ENCODE data around the gene AGTRAP. TPM values are rescaled to one million over a fixed set of nuclear protein-coding genes. Genes with fewer than 3 reads are reported as not detected.

Gene AGTRAP
- total and polyA plus RNA-seq, 9 of the 15 experiments (the other 6 are each of a cell fraction or from before 2014, with no cell fraction given) = 26.8 to 105 (median 57.5) TPM

- TF ChIP-seq PRDM10 (IDR thresholded peaks at IDR 0.05; ENCODE audit: partially characterized antibody) (no peak), BHLHE40 (IDR thresholded peaks at IDR 0.05; ENCODE audit: low read length) (peak; percentile 53)
These were observed 16.5 kb upstream of the AGTRAP start (continued) for GRCh38 chr1:11719313-11720032.

DNA sequence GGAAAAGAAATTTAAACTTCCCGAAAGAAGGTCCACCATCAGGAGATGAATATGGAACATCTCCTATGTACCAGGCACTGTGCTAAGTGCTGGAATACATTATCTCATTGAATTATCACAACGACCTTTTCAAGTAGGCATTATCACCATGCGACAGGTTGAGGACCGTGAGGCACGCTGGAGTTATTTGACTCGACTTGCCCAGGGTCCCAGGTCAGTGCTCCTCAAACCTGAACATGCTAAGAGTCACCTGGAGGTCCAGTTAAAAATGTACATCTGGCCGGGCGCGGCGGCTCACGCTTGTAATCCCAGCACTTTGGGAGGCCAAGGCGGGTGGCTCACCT lies 15.9 kb upstream of the AGTRAP start:
- DNase-seq (ENCODE audit: extremely low read depth in 1 of 4, low spot score in 3 of 4) (no peak), FAIRE-seq (no peak), ATAC-seq (no peak)
- 29% methylated on average over 12 of the region's 12 CpGs for WGBS (ENCODE audit: insufficient coverage, low coverage, missing lambda C conversion rate)
- H3K36me3 ChIP-seq (ENCODE audit: control insufficient read depth, insufficient read depth, low read length) = no peaks in the 10 kb centered on the region
- H3K27ac ChIP-seq (ENCODE audit: extremely low read depth, low read depth, low read length) = no peak overlapping the region
- CTCF ChIA-PET (ENCODE audit: low intra/inter-chr PET ratio) = interaction anchor here (0.6 to 3.7 kb wide), 8 partner anchors 29 to 222 kb away, joined by 3 to 52 read pairs (median 4); partner anchors contain the start of gene FBXO6
- H2AFZ ChIP-seq (ENCODE audit: low read depth, low read length) = peak overlapping the region; percentile 86
- no peaks in the 10 kb centered on the region for H3K79me2 ChIP-seq (ENCODE audit: control insufficient read depth, insufficient read depth, low read length)
- TF ChIP-seq, protein P1, sequence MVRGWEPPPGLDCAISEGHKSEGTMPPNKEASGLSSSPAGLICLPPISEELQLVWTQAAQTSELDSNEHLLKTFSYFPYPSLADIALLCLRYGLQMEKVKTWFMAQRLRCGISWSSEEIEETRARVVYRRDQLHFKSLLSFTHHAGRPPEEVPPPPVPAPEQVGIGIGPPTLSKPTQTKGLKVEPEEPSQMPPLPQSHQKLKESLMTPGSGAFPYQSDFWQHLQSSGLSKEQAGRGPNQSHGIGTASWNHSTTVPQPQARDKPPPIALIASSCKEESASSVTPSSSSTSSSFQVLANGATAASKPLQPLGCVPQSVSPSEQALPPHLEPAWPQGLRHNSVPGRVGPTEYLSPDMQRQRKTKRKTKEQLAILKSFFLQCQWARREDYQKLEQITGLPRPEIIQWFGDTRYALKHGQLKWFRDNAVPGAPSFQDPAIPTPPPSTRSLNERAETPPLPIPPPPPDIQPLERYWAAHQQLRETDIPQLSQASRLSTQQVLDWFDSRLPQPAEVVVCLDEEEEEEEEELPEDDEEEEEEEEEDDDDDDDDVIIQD (CRISPR knock-in tag; IDR thresholded peaks at IDR 0.05) = peak; percentile 21; the same call in 1 of the 2 replicates
- TF ChIP-seq, protein P2, sequence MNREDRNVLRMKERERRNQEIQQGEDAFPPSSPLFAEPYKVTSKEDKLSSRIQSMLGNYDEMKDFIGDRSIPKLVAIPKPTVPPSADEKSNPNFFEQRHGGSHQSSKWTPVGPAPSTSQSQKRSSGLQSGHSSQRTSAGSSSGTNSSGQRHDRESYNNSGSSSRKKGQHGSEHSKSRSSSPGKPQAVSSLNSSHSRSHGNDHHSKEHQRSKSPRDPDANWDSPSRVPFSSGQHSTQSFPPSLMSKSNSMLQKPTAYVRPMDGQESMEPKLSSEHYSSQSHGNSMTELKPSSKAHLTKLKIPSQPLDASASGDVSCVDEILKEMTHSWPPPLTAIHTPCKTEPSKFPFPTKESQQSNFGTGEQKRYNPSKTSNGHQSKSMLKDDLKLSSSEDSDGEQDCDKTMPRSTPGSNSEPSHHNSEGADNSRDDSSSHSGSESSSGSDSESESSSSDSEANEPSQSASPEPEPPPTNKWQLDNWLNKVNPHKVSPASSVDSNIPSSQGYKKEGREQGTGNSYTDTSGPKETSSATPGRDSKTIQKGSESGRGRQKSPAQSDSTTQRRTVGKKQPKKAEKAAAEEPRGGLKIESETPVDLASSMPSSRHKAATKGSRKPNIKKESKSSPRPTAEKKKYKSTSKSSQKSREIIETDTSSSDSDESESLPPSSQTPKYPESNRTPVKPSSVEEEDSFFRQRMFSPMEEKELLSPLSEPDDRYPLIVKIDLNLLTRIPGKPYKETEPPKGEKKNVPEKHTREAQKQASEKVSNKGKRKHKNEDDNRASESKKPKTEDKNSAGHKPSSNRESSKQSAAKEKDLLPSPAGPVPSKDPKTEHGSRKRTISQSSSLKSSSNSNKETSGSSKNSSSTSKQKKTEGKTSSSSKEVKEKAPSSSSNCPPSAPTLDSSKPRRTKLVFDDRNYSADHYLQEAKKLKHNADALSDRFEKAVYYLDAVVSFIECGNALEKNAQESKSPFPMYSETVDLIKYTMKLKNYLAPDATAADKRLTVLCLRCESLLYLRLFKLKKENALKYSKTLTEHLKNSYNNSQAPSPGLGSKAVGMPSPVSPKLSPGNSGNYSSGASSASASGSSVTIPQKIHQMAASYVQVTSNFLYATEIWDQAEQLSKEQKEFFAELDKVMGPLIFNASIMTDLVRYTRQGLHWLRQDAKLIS (CRISPR knock-in tag; IDR thresholded peaks at IDR 0.05) = peak; percentile 12; the same call in 1 of the 2 replicates
- no peak for TF ChIP-seq NELFE (IDR thresholded peaks at IDR 0.05; ENCODE audit: insufficient read depth, insufficient read length)
- 0 out of 2 replicates have a peak, but pooled peaks have one; percentile 4 for TF ChIP-seq CREB1 (IDR thresholded peaks at IDR 0.05)
- TF ChIP-seq CREB1 (CRISPR knock-in tag; IDR thresholded peaks at IDR 0.05) = no peak
- 0 out of 2 replicates have a peak, but pooled peaks have one; percentile 45 for TF ChIP-seq KAT7 (CRISPR knock-in tag; IDR thresholded peaks at IDR 0.05; ENCODE audit: borderline replicate concordance)
- TF ChIP-seq XRCC4 (IDR thresholded peaks at IDR 0.05; ENCODE audit: extremely low read depth, insufficient read depth, insufficient read length) = no peak
- 0 out of 2 replicates have a peak, but pooled peaks have one; percentile 0 for TF ChIP-seq SMAD4 (CRISPR knock-in tag; conservative IDR thresholded peaks at IDR 0.05)
- H3K9me3 ChIP-seq (replicated peaks; ENCODE audit: control insufficient read depth, insufficient read depth, low read depth, low read length) = no peaks in the 10 kb centered on the region
- no peaks in the 10 kb centered on the region for H3K9me1 ChIP-seq (ENCODE audit: control insufficient read depth, insufficient read depth, low read length)
- in situ Hi-C loops (cut with MboI) (no loop called here), intact Hi-C loops (cut with micrococcal nuclease) (loop anchor here (10.0 kb wide), 1 partner anchor 685 kb away; no protein-coding TSS in a partner anchor)
- no TSS peak for BruUV-seq (replicated peaks)
- no peak overlapping the region for H3K9ac ChIP-seq (ENCODE audit: insufficient read depth in 1 of 2, low read depth in 2 of 2, low read length in 2 of 2)
- H3K4me2 ChIP-seq (ENCODE audit: insufficient read depth, low read length) = peak overlapping the region; percentile 67; the same call in 1 of the 2 replicates
- POLR2A ChIA-PET = interaction anchor here (0.6 to 1.6 kb wide), 13 partner anchors 9 to 82 kb away, joined by 3 to 6 read pairs (median 4); partner anchors contain the start of genes AGTRAP and FBXO6
- H3K27me3 ChIP-seq (ENCODE audit: control insufficient read depth in 2 of 2, insufficient read depth in 2 of 2, low read length in 2 of 2) = peaks cover 13 to 19% of the 10 kb centered on the region in 2 experiments; a peak in 4 of 5 replicates
- H3K4me1 ChIP-seq (replicated peaks in 1 of 2; ENCODE audit: control insufficient read depth in 2 of 2, insufficient read depth in 2 of 2, low read length in 2 of 2) = peaks cover 4 to 9% of the 10 kb centered on the region in 2 experiments; a peak in 4 of 5 replicates
- H3K4me3 ChIP-seq = no peak overlapping the region
- H4K20me1 ChIP-seq (replicated peaks; ENCODE audit: control insufficient read depth, insufficient read depth, low read length) = no peaks in the 10 kb centered on the region
